HG03565 (cell line): ENCODE data around the gene G3BP2.
A peak's percentile ranks its signal among the peaks of the same experiment; 100 is the strongest.
"Not testable (repeated sequence)": the region's sequence is repeated elsewhere in the genome, so short reads cannot be mapped to it uniquely, and the experiment has no call there.

Experiments
- ATAC-seq: cut with Tn5 transposase; IDR thresholded peaks from one replicate; pipeline ENCODE4 v1.9.1; 2021; ENCODE audit warnings: mild to moderate bottlenecking, moderate library complexity; ENCODE audit not compliant: unreplicated experiment

Gene G3BP2

DNA sequence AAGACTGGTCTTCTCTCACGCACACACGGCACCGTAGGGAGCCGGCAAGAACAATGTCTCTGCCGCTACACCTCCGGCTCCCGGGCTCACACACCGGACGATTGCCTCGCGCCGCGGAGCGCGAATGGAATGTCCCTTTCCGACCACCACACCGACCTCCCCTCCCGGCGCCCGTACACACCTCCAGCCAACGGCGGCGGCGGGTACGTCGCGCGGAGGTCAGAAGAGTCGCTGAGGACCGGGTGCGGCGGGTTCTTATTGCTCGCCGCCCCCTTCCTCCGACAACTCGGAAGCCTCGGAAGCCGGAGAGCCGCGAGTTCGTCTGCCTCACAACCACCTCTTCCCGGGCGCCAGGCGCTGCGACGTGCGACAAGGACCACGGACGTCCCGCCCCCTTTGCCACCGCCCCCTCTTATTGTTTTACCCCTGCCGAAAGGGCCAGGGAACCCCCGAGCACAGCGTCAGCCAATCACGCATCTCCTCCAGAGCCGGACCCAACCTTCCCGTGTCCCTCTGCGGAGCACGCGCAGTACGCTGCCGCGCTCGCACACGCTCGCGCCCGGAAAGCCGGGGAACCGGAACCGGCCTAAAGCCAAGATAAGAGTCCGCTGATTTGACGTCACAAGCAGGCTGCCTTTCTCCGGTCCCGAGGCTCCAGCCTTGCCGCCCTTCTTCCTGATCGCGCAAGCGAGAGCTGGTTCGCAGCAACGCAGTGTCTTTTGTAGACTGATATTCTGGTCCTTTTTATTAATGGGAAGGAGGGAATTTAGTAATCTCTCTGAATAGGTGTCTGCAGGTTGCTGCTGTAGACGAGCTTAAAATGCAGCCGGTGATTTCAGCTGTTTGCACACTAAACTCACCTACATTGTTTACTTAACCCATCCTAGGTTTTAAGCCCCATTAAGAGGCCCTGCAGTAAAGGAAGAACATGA, at the start of gene G3BP2:
TSS of gene G3BP2 (minus strand) at position 385 of the 932 bp plus-strand sequence. CDS start 11,386 bp downstream, outside the sequence.
- ATAC-seq = peak; percentile 90

DNA sequence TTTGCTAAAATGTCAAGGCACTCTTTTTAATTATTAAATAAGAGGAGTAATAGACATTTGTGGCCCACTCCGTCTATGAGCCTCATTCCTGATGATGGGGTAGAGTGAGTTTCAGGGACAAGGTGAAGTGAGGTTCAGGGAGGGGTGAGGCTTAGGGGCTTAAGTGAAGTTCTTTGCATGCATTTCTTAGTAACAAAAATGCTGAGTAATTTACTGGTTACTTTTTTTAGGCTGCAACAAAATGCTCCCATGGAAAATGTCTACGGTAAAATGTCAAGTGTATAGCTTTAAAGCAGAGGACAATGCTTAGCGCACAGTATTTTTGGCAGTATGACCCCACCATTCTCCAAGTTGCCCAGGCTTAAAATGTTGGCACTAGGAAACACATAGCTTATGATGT, 49.2 kb upstream of the G3BP2 start:
- ATAC-seq = no peak

DNA sequence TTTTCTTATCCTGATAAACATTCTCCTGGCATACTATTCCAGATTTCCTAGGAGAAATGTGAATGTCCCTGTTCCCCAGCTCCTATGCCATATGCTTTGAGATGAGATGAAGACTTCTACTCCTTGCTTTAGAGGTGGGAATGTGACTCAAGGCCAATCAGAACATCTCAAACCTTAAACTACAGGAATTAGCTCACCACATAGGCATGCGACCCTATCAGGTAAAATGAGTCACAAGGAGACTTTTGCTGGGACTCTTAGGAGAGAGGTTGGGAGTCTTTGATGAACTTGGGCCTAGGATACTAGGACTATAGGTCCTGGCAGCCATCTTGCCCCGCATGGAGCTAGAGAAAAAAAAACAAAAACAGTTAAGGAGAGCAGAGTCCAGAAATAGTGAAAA, 45.3 kb upstream of the G3BP2 start:
- ATAC-seq = no peak

DNA sequence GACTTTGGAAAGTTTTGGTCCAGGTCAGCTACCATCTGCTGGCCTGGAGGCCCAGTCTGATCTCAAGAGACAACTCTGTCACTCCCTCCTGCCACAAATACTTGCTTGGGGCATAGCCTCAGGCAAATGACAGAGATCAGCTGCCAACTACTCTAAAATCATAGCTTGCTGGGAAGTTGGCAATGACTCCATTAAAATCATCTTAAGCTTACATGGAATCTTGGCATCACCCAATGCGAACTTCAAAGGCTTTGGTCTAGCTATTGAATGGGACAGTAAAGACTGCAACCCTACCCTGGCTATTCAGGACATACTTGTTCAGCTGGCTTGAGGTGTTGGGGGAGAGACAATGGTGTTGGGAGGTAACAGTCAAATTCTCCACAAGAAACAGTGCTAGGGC, 44.2 kb upstream of the G3BP2 start:
- ATAC-seq = no peak

DNA sequence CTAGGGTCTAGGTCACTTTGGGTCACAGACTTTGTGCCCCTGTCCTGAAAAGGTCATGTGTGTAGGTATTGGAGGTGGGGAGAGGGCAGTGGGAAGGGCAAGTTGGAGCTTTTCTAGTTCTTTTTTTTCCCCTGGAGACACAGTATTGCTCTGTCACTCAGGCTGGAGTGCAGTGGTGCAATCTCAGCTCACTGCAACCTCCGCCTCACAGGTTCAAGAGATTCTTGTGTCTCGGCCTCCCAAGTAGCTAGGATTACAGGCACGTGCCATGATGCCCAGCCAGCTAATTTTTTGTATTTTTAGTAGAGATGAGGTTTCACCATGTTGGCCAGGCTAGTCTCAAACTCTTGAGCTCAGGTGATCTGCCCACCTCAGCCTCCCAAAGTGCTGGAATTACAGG, 42.8 kb upstream of the G3BP2 start:
- ATAC-seq = not testable (repeated sequence)

DNA sequence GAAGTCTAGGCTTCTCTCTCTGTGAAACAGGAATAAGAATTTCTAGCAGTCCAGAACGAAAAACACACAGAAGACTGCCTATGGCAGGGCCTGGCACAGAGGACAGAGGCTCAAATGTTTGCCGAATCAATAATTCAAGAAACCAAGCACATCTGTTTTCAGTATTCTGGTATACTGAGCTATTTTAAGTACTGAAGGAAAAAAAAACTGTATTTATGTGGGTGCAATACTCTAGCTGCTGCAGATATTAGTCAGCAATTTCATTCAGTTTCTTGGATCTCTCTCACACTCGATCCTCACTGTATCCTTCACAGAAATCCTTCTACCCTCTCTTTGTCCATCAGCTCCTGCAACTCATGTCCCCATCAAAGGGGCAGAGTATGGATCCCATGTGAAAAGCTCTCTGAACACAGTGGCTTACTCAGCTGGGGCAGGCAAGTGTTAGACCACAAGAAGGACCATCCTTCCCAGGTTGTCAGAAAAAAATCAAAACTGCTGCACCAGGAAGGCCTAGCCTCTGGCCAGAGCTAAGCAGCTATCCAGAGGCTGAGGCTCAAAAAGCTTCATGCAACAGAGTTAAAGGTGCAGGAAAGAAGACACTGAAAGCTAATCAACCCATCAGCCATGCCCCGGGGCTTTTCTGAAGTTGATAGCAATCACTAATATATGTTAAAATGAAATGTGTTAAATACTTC, 42.0 kb upstream of the G3BP2 start:
- no peak for ATAC-seq

DNA sequence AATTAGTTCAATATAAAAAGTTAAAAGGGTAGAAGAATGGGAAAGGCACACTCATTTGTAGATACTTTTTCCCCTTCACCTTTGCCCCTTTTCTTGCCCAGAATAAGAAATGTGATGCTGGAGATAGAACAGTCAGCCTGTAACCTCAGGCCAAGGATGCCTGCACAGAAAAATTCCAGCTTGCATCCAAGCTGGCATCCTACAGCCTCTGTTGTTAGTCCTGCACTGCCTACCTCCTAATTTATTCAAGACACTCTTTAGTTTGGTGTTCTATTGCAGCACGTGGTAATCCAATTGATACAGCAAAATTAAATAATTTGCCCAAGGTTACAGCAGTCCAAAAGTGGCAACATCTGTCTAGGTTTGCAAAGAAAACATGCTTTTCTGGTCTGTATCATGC, 41.5 kb upstream of the G3BP2 start:
- ATAC-seq = no peak

DNA sequence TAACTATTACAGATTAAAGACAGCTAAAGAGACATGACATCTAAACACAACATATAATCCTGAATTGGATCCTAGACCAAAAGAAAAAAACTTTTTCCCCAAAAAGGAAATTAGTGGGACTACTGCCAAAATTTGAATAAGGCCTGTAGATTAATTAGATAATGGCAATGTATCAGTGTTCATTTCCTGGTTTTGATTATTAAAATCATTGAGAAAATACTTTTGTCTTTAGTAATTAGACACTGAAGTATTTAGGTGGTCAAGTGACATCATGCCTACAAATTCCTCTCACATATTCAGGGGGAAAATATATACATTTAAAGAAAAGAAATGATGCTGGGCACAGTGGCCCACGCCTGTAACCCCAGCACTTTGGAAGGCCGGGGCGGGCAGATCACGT, 40.8 kb upstream of the G3BP2 start:
- no peak for ATAC-seq

DNA sequence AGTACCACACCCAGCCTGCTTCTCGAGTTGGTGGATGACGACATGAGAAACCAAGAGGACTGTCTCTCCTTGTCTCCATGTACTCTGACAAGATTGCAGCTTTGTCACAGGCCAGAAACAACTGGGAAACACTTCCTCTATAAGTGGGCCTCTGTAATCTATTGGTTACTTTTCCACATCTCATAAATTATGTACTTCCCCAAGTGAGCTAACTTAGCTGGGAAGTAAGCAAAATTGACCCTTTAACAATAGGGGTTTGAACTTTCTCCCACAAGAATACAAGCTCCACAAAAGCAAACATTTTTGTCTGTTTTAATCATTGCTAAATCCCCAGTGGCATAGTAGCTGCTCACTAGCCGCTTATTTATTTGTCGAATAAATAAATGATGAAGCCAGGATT, 37.0 kb upstream of the G3BP2 start:
- no peak for ATAC-seq

DNA sequence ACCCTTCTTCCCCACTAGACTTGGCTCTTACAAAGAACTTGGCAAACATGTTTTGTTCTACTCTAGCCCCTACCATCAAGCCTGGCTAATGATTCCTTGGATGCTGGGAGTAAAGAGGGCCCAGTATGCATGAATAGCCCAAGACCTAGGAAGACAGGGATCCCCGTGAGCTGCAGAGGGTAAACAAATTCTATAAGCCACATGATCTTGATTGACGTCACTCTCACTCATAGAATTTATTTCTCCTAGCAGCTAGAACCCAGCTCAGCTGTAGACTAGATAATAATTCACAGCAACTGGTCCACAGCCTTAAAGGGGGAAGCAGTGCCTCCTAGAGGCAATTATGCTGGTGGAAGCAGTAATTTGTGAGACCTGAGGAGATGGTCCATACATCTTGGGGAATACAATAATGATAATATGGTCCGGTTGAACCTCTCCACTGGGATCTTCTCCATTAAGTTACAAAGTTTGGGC, 35.0 kb upstream of the G3BP2 start:
- no peak for ATAC-seq

DNA sequence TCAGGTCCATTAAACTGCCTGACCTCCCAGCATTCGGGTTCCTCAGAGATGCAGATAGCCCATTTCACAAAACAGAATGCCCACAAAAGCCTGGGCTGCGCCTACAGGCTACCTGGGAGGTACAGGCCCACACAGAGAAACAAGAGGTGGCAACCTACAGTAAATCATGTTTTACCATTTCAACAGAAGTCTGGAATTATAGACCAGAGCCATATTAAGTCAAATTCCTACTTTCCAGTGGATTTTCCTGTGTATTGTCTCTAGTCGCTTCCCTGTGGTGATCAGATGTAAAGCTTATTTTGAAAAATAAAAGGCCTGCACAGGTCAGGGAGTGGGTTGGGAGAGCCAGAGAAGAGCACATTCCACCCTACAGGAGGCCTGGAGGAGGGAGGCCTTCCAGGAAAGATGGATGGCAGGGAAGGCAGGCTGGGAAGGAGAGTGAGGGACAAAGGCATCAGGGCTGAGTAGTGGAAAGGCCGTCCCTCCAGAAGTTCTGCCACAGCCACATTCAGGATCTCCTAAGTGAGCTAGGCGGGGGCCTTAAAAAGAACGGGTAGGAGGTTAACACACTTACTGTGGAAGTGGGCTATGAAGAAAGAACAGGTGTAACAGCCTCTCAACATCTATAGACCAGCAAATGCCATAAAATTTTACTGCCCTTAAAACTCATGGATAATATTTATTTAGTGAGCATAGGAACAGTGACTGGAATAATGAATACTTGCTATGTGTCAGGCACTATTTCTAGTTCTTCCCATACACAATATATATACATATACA, 32.2 kb upstream of the G3BP2 start:
- no peak for ATAC-seq

DNA sequence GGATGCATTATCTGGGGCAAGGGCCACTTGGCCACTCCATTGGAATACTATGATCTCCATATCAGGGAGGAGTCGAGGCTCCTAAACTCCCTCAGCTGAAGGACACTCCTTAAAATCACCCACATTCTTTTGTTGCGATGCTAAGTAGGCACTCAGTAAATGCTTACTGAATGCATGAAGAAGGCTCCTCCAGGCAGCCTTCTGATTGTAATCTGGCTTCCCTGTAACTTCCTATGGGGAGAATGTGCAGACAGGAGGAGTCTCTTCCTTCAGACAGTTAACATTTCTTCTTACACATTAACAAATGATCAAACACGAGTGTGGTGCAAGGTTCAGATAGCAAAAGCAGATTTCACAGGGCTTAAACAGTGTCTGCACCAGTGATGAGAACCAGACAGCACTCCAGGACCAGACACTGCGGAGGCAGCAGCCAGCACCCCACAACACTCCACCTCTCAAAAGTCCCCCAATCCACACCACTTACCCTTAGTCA, 29.8 kb upstream of the G3BP2 start:
- ATAC-seq = no peak

DNA sequence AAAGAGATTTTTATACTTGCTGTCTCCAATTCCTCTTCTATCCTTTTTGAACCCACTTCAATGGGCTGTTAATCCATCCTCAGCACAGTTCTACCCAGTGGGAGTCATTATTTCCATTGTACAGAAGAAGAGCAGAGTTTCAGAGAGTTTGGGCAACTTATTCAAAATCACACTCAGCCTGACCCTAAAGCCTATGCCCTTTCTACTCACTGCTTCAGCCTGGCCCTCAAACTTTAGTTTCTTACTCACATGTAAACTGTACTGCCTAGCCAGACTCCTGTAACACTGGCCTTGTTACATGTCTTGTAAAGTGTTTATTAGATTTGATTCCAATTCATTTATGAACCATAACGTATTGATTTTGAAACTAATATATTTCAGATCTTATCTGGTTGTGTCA, 26.1 kb upstream of the G3BP2 start:
- no peak for ATAC-seq

DNA sequence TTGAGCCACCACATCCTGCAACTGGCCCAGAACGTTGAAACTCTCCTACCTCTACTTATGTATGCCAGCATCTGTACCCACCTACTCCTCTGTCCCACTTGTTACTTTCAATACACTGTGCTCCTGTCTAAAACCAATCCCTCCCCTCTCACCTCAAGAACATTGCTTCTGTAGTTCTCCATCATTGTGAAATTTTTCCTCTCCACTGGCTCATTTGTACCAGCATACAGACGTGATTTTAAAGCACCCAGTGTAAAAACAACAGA, 25.7 kb upstream of the G3BP2 start:
- peak; percentile 14 for ATAC-seq

DNA sequence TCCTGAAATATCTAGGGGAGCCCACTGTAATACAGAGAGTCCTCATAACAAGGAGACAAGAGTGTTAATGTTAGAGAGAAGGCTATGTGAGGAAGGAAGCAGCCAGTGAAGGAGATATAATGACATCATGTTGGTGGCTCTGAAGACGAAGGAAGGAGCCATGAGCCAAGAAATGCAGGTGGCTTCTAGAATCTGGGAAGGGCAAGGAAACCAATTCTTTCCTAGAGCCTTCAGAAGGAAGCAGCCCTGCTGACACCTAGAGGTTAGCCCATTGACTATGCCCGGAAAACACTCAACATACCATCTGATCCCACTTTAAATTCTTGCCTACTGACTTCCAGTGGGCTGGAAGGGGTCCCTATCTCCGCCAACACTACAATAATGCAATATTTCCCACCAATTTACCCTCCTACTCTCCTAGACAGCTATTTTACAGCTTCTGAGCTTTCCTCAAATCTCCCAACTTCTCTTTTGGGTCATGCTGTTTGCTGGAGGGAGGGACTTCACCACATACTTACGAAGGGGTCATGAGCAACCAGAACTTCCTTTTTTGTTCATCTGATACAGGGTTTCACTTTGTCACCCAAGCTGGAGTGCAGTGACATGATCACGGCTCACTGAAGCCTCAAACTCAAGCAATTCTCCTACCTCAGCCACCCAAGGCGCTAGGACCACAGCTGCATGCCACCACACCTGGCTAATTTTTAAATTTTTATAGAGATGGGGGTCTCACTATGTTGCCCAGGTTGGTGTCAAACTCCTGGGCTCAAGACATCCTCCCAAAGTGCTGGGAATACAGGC, 25.2 kb upstream of the G3BP2 start:
- peak; percentile 93 for ATAC-seq

DNA sequence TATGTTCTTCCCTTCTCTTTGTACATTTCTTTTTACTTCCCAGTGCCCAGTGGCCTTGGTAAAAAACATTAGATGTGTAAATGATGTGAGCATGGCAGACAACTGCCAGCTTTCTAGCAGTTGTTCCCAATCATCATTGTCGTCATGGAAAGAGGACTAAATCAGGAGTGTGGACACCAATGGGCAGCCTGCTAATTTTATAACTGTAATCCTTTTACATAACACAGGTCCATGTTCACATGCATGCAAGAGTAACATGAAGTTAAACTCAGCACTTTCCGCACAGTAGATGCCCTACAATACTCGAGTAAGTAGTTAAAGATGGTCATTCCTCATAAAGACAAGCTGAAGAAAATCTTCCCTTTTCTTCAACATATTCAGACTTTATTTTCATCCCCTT, 23.4 kb upstream of the G3BP2 start:
- no peak for ATAC-seq

DNA sequence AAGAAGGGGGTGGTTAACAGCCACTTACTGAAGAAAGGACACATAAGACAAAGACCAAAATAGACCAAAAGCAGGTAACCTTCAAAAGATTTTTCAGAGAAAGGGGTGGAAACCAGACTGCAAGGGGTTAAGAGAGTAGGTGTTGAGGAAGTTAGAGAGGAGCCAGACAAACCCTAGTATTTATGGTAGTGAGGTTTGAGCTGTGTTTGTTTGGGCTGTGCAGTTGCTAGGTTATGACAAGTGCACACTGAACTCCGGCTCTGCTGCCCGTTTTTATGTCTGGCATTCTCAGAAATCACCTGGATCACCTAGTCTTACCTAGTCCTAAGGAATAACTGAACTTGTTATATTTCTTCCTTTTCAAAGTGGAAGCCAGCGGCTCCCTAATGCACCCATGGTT, 22.9 kb upstream of the G3BP2 start:
- peak; percentile 45 for ATAC-seq

DNA sequence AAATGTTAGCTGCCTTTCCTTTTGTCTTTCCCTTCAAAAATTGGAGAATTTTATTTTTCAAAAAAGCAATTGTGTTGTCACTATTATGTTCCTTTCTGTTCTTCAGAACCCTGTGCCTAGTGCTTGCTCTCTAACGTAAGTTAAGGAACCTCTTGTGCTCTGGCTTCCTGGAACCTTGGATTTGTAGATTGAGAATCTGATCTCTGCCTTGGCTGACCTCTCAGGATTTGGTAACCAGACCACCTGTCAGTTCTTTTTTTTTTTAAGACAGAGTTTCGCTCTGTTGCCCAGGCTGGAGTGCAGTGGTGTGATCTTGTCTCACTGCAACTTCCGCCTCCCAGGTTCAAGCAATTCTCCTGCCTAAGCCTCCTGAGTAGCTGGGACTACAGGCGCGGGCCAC, 18.9 kb upstream of the G3BP2 start:
- not testable (repeated sequence) for ATAC-seq

DNA sequence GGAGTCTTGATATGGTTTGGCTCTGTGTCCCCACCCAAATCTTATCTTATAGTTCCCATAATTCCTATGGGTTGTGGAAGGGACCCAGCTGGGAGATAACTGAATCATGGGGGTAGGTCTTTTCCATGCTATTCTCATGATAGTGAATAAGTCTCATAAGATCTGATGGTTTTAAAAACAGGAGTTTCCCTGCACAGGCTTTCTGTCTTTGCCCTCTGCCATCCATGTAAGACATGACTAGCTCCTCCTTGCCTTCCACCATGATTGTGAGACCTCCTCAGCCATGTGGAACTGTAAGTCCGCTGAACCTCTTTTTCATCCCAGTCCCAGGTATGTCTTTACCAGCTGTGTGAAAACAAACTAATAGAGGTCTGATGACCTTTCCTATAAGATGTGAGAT, 13.9 kb upstream of the G3BP2 start:
- not testable (repeated sequence) for ATAC-seq

DNA sequence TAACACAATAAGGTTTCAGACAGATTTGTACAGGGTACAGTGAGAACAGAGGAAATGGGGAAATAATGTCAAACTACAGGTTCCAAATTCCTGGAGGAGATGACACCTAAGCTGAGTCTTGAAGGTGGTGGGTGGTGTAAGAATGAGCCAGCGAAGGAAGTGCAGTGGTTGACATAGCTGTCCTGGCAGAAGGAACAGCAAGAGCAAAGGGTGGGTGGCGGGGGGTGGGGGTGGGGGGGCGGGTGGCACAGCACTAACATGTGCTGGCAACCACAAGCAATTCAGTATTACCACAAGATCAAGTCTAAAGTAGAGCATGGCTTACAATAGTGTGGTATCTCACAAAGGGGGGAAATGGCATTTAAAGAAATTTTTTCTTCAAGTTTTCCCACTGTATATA, 13.1 kb upstream of the G3BP2 start:
- no peak for ATAC-seq
